PFSK-1 (cell line): ENCODE measurements around the gene ANKRD42.

Experiments
- POLR2AphosphoS5 ChIP-seq: IDR thresholded peaks from 2 replicates; pipeline ENCODE4 v1.6.1; 2012; ENCODE audit warnings: low read depth, mild to moderate bottlenecking, control low read depth, low read length, moderate library complexity
- SIN3A ChIP-seq: IDR thresholded peaks from 2 replicates; pipeline ENCODE4 v1.6.1; 2012; ENCODE audit warnings: mild to moderate bottlenecking, low read length, moderate library complexity, borderline replicate concordance; ENCODE audit not compliant: insufficient read depth
- TAF1 ChIP-seq: IDR thresholded peaks from 2 replicates; pipeline ENCODE4 v1.6.1; 2012; ENCODE audit warnings: low read length, control low read depth, borderline replicate concordance; ENCODE audit not compliant: insufficient read depth
- TF ChIP-seq, protein P1 (sequence below), 2 experiments: IDR thresholded peaks; 2 replicates each; pipeline versions ENCODE4 v1.6.1 to v1.8.0; 2011 to 2012; ENCODE audit warnings: low read depth in 2 of 2, low read length in 2 of 2, control low read depth in 1 of 2, inconsistent platforms in 1 of 2, mild to moderate bottlenecking in 1 of 2, moderate library complexity in 1 of 2; ENCODE audit not compliant: insufficient read depth in 1 of 2

DNA sequence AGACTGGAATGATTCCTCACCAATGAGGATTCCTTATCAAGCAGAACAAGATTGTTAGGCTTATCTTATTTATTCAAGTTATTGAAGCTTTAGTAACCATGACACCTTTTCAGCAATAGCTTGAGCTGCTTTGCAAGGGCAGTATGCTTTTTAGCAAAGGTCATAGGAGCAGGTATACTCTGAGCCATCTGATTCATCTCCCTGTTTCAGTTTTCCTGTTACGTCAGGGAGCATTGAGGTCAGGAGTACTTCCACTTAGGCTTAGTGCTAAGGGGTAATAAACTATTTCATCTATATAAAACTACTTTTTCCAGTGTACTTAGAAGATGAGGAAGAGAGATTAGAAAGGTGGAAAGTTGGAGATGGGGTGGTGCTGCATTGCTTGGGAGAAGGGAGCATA, 17.7 kb upstream of the ANKRD42 start:
- TF ChIP-seq POLR2AphosphoS5 (no peak), TAF1 (no peak), SIN3A (no peak)
- TF ChIP-seq, protein P1, sequence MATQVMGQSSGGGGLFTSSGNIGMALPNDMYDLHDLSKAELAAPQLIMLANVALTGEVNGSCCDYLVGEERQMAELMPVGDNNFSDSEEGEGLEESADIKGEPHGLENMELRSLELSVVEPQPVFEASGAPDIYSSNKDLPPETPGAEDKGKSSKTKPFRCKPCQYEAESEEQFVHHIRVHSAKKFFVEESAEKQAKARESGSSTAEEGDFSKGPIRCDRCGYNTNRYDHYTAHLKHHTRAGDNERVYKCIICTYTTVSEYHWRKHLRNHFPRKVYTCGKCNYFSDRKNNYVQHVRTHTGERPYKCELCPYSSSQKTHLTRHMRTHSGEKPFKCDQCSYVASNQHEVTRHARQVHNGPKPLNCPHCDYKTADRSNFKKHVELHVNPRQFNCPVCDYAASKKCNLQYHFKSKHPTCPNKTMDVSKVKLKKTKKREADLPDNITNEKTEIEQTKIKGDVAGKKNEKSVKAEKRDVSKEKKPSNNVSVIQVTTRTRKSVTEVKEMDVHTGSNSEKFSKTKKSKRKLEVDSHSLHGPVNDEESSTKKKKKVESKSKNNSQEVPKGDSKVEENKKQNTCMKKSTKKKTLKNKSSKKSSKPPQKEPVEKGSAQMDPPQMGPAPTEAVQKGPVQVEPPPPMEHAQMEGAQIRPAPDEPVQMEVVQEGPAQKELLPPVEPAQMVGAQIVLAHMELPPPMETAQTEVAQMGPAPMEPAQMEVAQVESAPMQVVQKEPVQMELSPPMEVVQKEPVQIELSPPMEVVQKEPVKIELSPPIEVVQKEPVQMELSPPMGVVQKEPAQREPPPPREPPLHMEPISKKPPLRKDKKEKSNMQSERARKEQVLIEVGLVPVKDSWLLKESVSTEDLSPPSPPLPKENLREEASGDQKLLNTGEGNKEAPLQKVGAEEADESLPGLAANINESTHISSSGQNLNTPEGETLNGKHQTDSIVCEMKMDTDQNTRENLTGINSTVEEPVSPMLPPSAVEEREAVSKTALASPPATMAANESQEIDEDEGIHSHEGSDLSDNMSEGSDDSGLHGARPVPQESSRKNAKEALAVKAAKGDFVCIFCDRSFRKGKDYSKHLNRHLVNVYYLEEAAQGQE (IDR thresholded peaks at IDR 0.05; ENCODE audit: insufficient read depth in 1 of 2, low read depth in 2 of 2, low read length in 2 of 2) = no peak
